Measurements from ENCODE around the gene SRPK3. TPM values are rescaled to one million over a fixed set of nuclear protein-coding genes. Genes with fewer than 3 reads are reported as not detected.

The SRPK3 gene
- polyA plus RNA-seq, 1 of the 3 experiments (the other 2 are of a cell fraction): 0.74 TPM

- TF ChIP-seq, protein P1, sequence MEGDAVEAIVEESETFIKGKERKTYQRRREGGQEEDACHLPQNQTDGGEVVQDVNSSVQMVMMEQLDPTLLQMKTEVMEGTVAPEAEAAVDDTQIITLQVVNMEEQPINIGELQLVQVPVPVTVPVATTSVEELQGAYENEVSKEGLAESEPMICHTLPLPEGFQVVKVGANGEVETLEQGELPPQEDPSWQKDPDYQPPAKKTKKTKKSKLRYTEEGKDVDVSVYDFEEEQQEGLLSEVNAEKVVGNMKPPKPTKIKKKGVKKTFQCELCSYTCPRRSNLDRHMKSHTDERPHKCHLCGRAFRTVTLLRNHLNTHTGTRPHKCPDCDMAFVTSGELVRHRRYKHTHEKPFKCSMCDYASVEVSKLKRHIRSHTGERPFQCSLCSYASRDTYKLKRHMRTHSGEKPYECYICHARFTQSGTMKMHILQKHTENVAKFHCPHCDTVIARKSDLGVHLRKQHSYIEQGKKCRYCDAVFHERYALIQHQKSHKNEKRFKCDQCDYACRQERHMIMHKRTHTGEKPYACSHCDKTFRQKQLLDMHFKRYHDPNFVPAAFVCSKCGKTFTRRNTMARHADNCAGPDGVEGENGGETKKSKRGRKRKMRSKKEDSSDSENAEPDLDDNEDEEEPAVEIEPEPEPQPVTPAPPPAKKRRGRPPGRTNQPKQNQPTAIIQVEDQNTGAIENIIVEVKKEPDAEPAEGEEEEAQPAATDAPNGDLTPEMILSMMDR (IDR thresholded peaks at IDR 0.05): no peak
- TF ChIP-seq RXRA (IDR thresholded peaks at IDR 0.05; ENCODE audit: borderline replicate concordance, low read depth): no peak
These were observed 49.6 kb upstream of the SRPK3 start (continued) for GRCh38 chrX:153731117-153731844.

- no peak overlapping the region for H3K4me3 ChIP-seq (ENCODE audit: low read depth in 2 of 2, low read length in 1 of 2)
- H3K4me1 ChIP-seq (ENCODE audit: control insufficient read depth in 1 of 2, insufficient read depth in 2 of 2, low read depth in 1 of 2, low read length in 1 of 2): peaks cover 5 to 15% of the 10 kb centered on the region in 2 experiments; a peak in 3 of 4 replicates
- POLR2A ChIA-PET: no interaction called here
- H3K79me2 ChIP-seq (ENCODE audit: insufficient read depth): no peaks in the 10 kb centered on the region; the same call in 1 of the 2 replicates
- no peak overlapping the region for H2AFZ ChIP-seq (ENCODE audit: low read depth)
- H3K9me2 ChIP-seq: no peaks in the 10 kb centered on the region
- no peak overlapping the region for H3K27ac ChIP-seq (ENCODE audit: low read depth in 2 of 2, low read length in 1 of 2)
- H4K20me1 ChIP-seq (ENCODE audit: insufficient read depth): no peaks in the 10 kb centered on the region
- H3K36me3 ChIP-seq (replicated peaks in 1 of 2; ENCODE audit: control insufficient read depth in 1 of 2, insufficient read depth in 2 of 2, low read length in 1 of 2): peaks cover 0 to 8% of the 10 kb centered on the region in 2 experiments
- TF ChIP-seq GABPA (IDR thresholded peaks at IDR 0.05; ENCODE audit: low read depth) (no peak), YY1 (IDR thresholded peaks at IDR 0.05; ENCODE audit: low read depth) (no peak), RFX5 (IDR thresholded peaks at IDR 0.05; ENCODE audit: low read length) (no peak), IRF3 (IDR thresholded peaks at IDR 0.05; ENCODE audit: low read depth, low read length) (no peak), SIN3A (IDR thresholded peaks at IDR 0.05; ENCODE audit: borderline replicate concordance, low read depth, low read length) (no peak), FOXJ3 (CRISPR knock-in tag; IDR thresholded peaks at IDR 0.05) (no peak), GATA2 (CRISPR knock-in tag; IDR thresholded peaks at IDR 0.05) (no peak)
- TF ChIP-seq, protein P2, sequence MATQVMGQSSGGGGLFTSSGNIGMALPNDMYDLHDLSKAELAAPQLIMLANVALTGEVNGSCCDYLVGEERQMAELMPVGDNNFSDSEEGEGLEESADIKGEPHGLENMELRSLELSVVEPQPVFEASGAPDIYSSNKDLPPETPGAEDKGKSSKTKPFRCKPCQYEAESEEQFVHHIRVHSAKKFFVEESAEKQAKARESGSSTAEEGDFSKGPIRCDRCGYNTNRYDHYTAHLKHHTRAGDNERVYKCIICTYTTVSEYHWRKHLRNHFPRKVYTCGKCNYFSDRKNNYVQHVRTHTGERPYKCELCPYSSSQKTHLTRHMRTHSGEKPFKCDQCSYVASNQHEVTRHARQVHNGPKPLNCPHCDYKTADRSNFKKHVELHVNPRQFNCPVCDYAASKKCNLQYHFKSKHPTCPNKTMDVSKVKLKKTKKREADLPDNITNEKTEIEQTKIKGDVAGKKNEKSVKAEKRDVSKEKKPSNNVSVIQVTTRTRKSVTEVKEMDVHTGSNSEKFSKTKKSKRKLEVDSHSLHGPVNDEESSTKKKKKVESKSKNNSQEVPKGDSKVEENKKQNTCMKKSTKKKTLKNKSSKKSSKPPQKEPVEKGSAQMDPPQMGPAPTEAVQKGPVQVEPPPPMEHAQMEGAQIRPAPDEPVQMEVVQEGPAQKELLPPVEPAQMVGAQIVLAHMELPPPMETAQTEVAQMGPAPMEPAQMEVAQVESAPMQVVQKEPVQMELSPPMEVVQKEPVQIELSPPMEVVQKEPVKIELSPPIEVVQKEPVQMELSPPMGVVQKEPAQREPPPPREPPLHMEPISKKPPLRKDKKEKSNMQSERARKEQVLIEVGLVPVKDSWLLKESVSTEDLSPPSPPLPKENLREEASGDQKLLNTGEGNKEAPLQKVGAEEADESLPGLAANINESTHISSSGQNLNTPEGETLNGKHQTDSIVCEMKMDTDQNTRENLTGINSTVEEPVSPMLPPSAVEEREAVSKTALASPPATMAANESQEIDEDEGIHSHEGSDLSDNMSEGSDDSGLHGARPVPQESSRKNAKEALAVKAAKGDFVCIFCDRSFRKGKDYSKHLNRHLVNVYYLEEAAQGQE (IDR thresholded peaks at IDR 0.05; ENCODE audit: low read depth, low read length): no peak
- CTCF ChIA-PET: no interaction called here
- no peaks in the 10 kb centered on the region for H3K9me3 ChIP-seq
- H3K27me3 ChIP-seq (ENCODE audit: insufficient read depth): no peaks in the 10 kb centered on the region
- H3K4me2 ChIP-seq: no peak overlapping the region
- H3F3A ChIP-seq (replicated peaks; ENCODE audit: insufficient read depth): no peaks in the 10 kb centered on the region
- WGBS (ENCODE audit: low lambda C conversion rate): 54% methylated on average over 3 of the region's 3 CpGs
- no peak overlapping the region for H3K9ac ChIP-seq
- DNase-seq: no peak
These were observed 49.0 kb upstream of the SRPK3 start for GRCh38 chrX:153731845-153732215.
